Stimulated activated CD8-positive, alpha-beta memory T cell treated with anti-CD3 and anti-CD28 coated beads, Interleukin-12 subunit alpha, Interleukin-12 subunit beta, amount 100 ng/mL, for 24 hours (primary cell): Measurements from ENCODE around the gene PPARD.
"Not testable (repeated sequence)": the region's sequence is repeated elsewhere in the genome, so short reads cannot be mapped to it uniquely, and the experiment has no call there.

Experiments
- DNase-seq: peaks from one replicate; pipeline ENCODE4 v3.0.0-alpha.2; 2020; ENCODE audit errors: extremely low read depth

The PPARD gene

GRCh38 chr6:35342258-35343091 lies at the start of gene PPARD:
PPARD (plus strand) TSS chr6:35342558; CDS start chr6:35411088, 68,530 bp downstream.
- DNase-seq, result peak; percentile 90

DNA sequence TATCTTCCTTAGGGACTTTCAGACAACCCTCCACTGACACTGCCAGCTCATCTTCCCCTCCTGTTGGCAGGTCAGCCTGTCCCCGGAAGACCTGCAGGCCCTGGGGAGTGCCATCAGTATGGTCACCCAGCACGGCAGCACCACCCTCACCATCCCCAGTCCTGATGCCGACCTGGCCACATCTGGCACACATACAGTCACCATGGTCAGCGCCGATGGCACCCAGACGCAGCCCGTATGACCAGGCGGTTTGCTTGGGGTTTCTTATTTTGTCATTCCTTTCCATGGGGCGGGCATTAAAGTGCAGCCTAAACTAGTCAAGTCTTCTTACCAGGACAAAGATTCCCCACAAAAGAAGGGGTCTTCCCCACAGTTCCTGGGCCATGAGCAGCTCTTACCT lies 48.7 kb upstream of the PPARD start:
- no peak for DNase-seq

GRCh38 chr6:35294308-35294945 lies 47.9 kb upstream of the PPARD start:
- no peak for DNase-seq

- DNase-seq, result no peak
These were observed 47.3 kb upstream of the PPARD start for GRCh38 chr6:35295036-35295435.

GRCh38 chr6:35295521-35296315 lies 46.6 kb upstream of the PPARD start:
- DNase-seq, result no peak

DNA sequence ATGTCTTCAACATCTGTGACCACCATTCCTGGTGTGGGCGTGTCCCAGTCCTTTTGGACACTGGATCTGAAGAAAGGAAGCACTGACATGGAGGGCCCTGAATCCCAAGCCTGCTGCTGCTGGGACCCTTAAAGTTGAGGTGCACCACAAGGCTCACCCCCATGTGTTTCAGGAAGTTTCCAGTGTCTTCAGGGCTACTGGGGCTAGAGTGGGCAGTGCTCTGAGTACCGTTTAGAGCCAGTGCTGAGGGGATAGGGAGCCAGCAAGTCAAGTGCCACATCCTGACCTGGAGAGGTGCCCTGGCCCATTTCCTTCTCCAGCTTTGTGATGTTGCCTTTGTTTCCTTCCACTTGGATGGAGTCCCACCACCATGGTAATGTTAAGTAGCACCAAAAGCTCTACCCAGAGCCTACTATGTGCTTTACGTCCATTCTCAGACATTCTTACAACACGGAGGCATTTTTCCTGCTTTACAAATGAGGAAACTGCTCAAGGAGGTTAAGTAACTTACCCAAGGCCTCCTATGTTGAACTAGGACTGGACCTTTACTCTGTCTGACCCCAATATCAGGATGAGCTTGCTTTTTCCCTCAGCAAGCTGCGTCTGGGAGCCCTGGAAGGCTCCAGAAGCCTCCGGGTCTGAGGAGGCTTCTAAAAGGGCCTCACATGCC lies 45.3 kb upstream of the PPARD start:
- no peak for DNase-seq

GRCh38 chr6:35297601-35298481 lies 44.5 kb upstream of the PPARD start, which contains the start of gene DEF6:
DEF6 (plus strand) TSS chr6:35297818; CDS start chr6:35297857, 39 bp downstream.
- DNase-seq, result peak; percentile 66

DNA sequence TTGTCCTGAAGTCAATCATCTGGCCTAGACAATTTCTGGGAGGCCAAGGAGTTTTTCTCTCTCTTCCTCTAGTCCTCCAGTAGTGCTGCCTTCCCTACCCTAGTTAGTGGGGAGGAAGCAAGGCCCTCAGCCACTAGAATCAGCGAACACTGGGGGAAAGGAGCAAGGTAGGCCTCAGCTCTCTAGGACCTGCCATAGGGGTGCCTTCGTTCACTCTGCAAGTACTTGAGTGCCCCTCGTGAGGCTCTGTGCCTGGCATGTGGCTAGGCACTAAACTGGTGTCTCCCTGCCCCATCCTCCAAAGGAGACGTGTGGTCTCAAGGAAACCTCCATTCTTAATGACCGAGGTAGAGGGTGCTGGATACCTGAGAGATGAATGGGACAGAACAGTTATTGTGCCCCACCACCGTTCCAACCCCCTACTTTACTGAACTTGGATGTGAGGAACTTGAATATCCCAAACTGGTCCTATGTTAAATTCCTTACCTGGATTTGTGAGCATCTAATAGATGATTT lies 43.7 kb upstream of the PPARD start:
- no peak for DNase-seq

DNA sequence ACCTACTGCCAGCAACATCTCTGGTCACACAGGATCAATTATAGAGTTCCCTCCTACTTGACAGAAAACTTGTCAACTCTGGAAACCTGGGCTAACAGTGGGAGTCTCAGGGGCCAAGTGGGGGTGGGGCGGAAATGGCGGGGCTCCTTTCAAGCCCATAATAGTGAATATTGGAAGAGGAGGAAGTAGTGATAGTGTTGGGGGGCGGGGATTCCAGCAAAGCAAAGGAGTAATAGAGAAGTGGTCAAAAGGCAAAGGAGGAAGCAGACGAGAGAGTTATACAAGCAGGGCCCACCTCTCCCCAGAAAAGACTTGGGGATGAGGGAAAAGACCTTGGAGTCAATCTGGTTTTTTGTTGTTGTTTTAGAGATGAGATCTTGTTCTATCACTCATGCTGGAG lies 42.7 kb upstream of the PPARD start:
- no peak for DNase-seq

- no peak for DNase-seq
These were observed 41.5 kb upstream of the PPARD start for GRCh38 chr6:35300848-35301247.

GRCh38 chr6:35302604-35303241 lies 39.6 kb upstream of the PPARD start:
- DNase-seq, result peak; percentile 60

DNA sequence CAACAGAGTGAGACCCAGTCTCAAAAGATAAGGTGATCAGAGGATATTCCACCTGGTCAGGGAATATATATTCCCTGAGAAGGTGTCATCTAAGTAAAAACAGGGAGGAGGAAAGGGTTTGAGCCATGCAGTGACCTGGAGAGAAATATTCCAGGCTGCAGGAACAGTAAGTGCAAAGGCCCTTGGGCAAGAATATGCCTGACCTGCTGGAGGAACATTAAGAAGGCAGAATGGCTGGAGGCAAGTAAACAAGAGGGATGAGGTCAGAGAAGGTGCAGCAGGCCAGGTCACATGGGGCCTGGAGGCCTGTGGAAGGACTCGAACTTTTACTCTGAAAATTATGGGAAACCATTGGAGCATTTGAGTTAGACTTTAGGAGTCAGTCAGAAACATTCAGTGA lies 38.1 kb upstream of the PPARD start:
- DNase-seq, result no peak

DNA sequence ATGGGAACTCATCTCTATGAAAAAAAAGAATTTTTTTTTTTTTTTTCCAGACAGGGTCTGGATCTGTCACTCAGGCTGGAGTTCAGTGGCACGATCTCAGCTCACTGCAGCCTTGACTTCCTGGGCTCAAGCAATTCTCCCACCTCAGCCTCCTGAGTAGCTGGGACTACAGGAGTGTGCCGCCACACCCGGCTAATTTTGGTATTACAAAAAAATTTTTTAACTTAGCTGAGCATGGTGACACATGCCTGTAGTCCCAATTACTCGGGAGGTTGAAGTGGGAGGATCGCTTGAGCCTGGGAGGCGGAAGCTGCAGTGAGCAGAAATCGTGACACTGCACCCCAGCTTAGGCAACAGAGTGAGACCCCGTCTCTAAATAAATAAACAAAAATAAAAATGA lies 37.2 kb upstream of the PPARD start:
- DNase-seq, result no peak

- DNase-seq, result not testable (repeated sequence)
These were observed 35.2 kb upstream of the PPARD start for GRCh38 chr6:35307138-35307537.

DNA sequence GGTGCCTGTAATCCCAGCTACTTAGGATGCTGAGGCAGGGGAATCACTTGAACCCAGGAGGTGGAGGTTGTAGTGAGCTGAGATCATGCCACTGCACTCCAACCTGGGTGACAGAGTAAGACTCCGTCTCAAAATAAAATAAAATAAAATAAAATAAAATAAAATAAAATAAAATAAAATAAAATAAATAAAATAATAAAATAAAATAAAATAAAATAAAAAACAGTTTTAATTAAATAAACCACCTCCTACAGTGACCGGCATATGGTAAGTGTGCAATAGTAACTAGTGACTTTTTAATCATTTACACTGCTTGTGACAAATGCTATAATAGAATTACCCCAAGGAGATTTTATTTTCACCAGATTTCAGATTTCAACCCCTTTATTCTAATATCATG lies 33.8 kb upstream of the PPARD start:
- not testable (repeated sequence) for DNase-seq

DNA sequence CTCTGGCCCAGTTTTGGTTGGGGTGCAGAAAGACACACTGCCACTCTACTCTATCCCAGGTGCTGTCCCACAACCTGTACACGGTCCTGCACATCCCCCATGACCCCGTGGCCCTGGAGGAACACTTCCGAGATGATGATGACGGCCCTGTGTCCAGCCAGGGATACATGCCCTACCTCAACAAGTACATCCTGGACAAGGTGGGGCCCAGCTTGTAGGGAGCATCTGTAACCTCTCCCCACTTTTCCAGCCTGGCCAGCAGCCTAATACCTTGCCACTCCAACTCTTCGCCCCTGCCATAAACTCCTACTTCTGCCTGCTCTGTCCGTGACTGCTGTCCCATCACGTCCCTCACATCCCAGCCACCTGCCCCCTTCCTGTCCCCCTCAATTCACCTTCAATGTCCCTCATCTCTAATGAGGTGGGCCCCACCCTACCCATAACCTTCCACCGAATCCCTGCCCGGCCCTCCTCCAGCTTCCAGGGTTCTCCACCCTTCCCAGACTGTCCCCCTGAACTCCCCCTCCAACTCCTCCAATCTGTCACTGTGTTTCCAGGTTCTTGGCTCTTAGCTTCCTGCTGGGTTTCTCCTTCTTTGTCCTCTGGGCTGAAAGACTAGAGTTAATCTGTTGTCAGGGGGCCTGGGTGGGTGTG lies 32.6 kb upstream of the PPARD start:
- DNase-seq, result no peak

- no peak for DNase-seq
These were observed 32.0 kb upstream of the PPARD start for GRCh38 chr6:35310265-35310831.

GRCh38 chr6:35311390-35312075 lies 30.8 kb upstream of the PPARD start:
- DNase-seq, result no peak
